ENCODE data around the gene TNNC1. TPM values are rescaled to one million over a fixed set of nuclear protein-coding genes. Genes with fewer than 3 reads are reported as not detected.

TNNC1 gene
- total RNA-seq, 3 donors from 2014 or later (not counting 1 experiment from before 2014, with no cell fraction given), result 1.1 to 1.2 TPM; not detected in 1

DNA sequence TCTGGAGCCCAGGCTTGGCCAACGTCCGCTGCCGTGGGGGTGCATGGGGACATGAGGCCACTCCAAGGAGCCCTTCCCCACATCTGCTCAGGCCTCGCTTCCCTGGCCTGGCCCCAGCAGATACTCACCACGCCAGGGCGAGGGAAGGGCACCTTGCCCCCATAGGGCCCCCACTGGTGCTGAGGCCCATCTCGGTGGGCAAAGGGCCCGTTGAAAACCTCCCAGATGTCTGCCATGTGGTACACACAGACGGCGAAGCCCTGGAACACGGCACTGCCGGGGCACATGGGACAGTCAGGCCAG, 13.6 kb downstream of the TNNC1 start:
- TF ChIP-seq, protein P1, sequence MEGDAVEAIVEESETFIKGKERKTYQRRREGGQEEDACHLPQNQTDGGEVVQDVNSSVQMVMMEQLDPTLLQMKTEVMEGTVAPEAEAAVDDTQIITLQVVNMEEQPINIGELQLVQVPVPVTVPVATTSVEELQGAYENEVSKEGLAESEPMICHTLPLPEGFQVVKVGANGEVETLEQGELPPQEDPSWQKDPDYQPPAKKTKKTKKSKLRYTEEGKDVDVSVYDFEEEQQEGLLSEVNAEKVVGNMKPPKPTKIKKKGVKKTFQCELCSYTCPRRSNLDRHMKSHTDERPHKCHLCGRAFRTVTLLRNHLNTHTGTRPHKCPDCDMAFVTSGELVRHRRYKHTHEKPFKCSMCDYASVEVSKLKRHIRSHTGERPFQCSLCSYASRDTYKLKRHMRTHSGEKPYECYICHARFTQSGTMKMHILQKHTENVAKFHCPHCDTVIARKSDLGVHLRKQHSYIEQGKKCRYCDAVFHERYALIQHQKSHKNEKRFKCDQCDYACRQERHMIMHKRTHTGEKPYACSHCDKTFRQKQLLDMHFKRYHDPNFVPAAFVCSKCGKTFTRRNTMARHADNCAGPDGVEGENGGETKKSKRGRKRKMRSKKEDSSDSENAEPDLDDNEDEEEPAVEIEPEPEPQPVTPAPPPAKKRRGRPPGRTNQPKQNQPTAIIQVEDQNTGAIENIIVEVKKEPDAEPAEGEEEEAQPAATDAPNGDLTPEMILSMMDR (IDR thresholded peaks at IDR 0.05), result no peak
- H3K27ac Mint-ChIP-seq, result no peak overlapping the region
- Histone ChIP-seq H3K27ac (ENCODE audit: low read length) (no peak overlapping the region), H3K36me3 (ENCODE audit: control insufficient read depth, insufficient read depth, low read length) (no peaks in the 10 kb centered on the region), H3K4me1 (ENCODE audit: control insufficient read depth, insufficient read depth, low read length) (peaks cover 6% of the 10 kb centered on the region), H3K9me3 (ENCODE audit: control insufficient read depth, insufficient read depth, low read length) (no peaks in the 10 kb centered on the region), H3K27me3 (ENCODE audit: control insufficient read depth, insufficient read depth, low read length) (no peaks in the 10 kb centered on the region), H3K4me3 (ENCODE audit: low read length) (no peak overlapping the region)
- DNase-seq (no peak), ATAC-seq (no peak)
- H3K4me3 Mint-ChIP-seq, result no peak overlapping the region
- no peaks in the 10 kb centered on the region for H3K36me3 Mint-ChIP-seq
- H3K4me1 Mint-ChIP-seq, result no peaks in the 10 kb centered on the region
- 95% methylated on average over 12 of the region's 12 CpGs for WGBS (ENCODE audit: insufficient coverage)
- H3K27me3 Mint-ChIP-seq (ENCODE audit: low read depth in 2 of 2), result no peaks in the 10 kb centered on the region
- intact Hi-C loops (cut with micrococcal nuclease), result no loop called here
- no peaks in the 10 kb centered on the region for H3K9me3 Mint-ChIP-seq

DNA sequence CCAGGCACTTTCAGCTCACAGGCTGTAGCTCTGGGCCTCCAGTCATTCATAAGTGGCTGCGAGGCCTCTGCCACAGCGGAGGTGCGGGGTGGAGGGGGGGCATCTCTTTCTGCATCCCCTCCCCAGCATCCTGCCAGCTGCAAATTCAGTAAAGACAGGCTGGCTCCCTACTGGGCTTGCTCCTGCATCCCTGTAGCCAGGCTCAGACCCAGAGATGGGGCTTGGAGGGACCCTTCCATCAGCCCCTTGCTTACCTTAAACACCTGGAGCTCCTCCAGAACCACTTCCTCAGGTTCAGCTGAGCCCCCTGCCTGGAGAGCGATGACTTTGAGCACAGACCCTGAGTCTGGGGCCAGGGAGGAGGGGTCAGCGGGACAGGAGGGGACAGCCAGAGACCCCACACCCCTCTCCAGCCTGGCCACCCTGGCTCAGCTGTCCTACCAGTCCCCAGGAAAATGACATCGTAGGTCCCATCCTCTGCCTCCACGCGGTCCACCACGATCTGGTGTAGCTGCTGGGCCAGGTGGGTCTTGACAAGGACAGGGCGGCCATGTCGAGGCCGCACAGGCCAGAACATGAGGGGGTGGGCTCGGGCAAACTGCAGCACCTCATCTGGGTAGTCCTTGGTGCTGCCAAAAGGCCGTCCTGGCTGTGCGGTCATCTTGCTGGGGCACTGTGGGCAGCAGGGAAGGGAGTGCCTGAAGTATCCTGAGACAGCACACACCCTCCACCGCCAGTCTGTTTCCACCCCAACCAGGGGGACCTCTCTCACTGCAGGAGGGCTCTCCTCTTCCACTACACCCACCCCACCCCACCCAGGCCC, 14.2 kb downstream of the TNNC1 start:
- H3K4me1 Mint-ChIP-seq, result no peaks in the 10 kb centered on the region
- WGBS (ENCODE audit: insufficient coverage), result 87% methylated on average over 16 of the region's 16 CpGs
- ATAC-seq, result no peak

DNA sequence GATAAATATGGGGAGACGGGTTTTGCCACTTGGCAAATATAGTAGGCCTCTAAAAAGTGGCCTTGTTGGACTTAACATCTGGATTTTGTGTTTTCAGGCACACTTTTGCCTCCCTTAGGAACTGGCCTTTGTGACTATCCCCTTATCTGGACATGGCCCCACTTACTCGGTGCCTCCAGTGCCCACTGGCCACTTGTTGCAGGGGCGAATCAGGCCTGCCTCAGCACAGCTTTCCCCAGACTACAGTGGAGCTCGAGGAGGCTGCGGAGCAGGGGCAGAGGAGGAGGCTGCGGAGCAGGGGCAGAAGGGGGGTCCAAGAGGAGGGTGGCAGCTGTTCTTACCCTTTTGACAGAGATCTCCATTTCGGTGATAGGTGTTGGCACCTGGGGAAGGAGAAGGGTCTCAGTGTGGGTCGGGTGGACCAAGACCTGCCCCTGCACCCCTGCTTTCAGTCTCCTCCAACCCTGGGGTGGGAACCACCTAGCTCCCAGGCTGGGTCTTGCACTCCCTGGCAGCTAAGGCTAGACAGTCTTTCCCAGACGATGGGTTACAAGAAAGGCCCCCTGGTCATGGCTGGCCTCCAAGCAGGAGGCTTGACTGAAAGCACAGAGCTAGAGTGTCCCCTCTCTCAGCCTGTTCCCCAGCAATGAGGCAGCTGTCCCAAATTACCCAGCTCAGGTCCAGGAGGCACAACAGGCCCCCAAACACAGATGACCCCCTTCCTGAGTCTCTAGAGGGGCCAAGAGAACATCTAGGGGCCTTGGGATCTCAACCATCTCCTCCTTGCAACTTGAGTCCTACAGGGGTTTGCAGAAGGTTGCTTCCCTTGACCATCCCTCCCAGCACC, 15.0 kb downstream of the TNNC1 start:
- no peaks in the 10 kb centered on the region for H3K27me3 ChIP-seq (ENCODE audit: control insufficient read depth, insufficient read depth, low read length)
- intact Hi-C loops (cut with micrococcal nuclease), result no loop called here
- no peaks in the 10 kb centered on the region for H3K9me3 ChIP-seq (ENCODE audit: control insufficient read depth, insufficient read depth, low read length)
- no peaks in the 10 kb centered on the region for H3K36me3 ChIP-seq (ENCODE audit: control insufficient read depth, insufficient read depth, low read length)
- Mint-ChIP-seq H3K4me3 (no peak overlapping the region), H3K36me3 (no peaks in the 10 kb centered on the region), H3K4me1 (no peaks in the 10 kb centered on the region), H3K27me3 (ENCODE audit: low read depth in 2 of 2) (no peaks in the 10 kb centered on the region), H3K9me3 (no peaks in the 10 kb centered on the region), H3K27ac (no peak overlapping the region)
- ATAC-seq (no peak), DNase-seq (no peak)
- 91% methylated on average over 9 of the region's 9 CpGs for WGBS (ENCODE audit: insufficient coverage)
- TF ChIP-seq, protein P1 (IDR thresholded peaks at IDR 0.05), result no peak
- H3K27ac ChIP-seq (ENCODE audit: low read length), result no peak overlapping the region
- no peaks in the 10 kb centered on the region for H3K4me1 ChIP-seq (ENCODE audit: control insufficient read depth, insufficient read depth, low read length)
- H3K4me3 ChIP-seq (ENCODE audit: low read length), result no peak overlapping the region

More for the DNA sequence above, 14.2 kb downstream of the TNNC1 start:
- intact Hi-C loops (cut with micrococcal nuclease), result no loop called here
- TF ChIP-seq, protein P1 (IDR thresholded peaks at IDR 0.05), result no peak
- H3K9me3 Mint-ChIP-seq, result no peaks in the 10 kb centered on the region
- H3K4me1 ChIP-seq (ENCODE audit: control insufficient read depth, insufficient read depth, low read length), result peaks cover under 1% of the 10 kb centered on the region
- no peak overlapping the region for H3K27ac ChIP-seq (ENCODE audit: low read length)
- H3K27me3 Mint-ChIP-seq (ENCODE audit: low read depth in 2 of 2), result no peaks in the 10 kb centered on the region
- no peaks in the 10 kb centered on the region for H3K36me3 ChIP-seq (ENCODE audit: control insufficient read depth, insufficient read depth, low read length)
- H3K9me3 ChIP-seq (ENCODE audit: control insufficient read depth, insufficient read depth, low read length), result no peaks in the 10 kb centered on the region
- no peak overlapping the region for H3K4me3 Mint-ChIP-seq
- no peak overlapping the region for H3K4me3 ChIP-seq (ENCODE audit: low read length)
- no peaks in the 10 kb centered on the region for H3K27me3 ChIP-seq (ENCODE audit: control insufficient read depth, insufficient read depth, low read length)
- no peaks in the 10 kb centered on the region for H3K36me3 Mint-ChIP-seq
- DNase-seq, result no peak
- H3K27ac Mint-ChIP-seq, result no peak overlapping the region

All from natural killer cell (primary cell).